Stimulated activated CD4-positive, alpha-beta T cell treated with anti-CD3 and anti-CD28 coated beads, TNF-alpha, amount 100 ng/mL, for 24 hours (primary cell): ENCODE measurements around the gene AFAP1.

ENCODE experiments used
- DNase-seq, 3 experiments: peaks; one replicate each; pipeline ENCODE4 v3.0.0-alpha.2; 2020; ENCODE audit warnings: low read depth in 3 of 3

The AFAP1 gene

DNA sequence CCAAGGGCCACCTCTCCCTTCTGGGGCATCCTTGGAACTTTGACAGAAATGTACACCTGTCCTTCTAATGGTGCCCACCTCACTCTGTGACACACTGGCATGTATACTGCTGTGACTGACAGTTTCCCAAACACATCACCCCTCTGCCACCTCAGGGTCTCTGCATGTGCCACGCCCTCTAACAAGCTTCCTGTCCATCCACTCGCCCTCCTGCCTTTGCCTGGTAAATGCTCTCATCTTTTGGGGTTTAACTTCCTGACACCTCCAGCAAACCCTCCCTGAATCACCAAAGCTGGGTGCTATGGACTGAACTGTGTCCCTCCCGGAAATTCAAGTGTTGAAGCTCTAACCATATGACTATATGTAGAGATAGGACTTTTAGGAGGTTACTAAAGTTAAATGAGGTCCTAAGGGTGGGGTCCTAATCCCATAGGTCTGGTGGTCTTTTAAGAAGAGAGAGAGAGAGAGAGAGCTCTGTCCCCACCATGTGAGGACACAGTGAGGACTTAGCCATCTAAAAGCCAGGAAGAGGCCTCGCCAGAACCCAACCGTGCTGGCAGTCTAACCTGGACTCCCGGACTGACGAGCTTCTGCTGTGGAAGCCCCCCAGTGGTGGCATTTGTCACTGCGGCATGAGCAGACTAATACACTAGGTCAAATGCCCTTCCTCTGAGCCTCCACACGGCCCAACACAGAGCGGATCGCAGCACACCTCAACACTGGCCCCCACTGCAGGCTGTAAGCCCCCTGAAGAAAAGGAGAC lies 95.6 kb downstream of the AFAP1 start:
- peak; percentile 47 to 79 (median 51) for DNase-seq

GRCh38 chr4:7842384-7843279 lies 97.0 kb downstream of the AFAP1 start:
- DNase-seq: no peak

DNA sequence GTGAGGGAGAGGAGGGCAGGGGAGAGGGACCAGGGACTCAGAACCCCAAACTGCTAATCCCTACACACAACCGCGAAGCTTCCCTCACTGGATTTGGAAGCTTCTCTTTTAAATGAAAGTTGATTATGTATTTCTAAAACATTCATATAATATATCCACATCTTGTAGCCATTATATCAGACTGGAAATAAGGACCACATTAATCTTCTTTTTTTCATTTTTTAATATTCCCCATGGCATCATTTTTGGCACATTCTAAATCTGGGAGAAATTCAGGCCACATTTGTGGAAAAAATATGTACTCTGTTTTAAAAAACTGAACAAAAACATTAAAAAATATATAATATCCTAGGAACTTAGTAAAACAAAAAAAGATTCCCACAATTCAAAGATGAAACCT lies 97.8 kb downstream of the AFAP1 start:
- DNase-seq: no peak

GRCh38 chr4:7841071-7841470 lies 98.6 kb downstream of the AFAP1 start:
- no peak for DNase-seq

- no peak for DNase-seq
Measured at GRCh38 chr4:7839856-7840255, 99.8 kb downstream of the AFAP1 start.

DNA sequence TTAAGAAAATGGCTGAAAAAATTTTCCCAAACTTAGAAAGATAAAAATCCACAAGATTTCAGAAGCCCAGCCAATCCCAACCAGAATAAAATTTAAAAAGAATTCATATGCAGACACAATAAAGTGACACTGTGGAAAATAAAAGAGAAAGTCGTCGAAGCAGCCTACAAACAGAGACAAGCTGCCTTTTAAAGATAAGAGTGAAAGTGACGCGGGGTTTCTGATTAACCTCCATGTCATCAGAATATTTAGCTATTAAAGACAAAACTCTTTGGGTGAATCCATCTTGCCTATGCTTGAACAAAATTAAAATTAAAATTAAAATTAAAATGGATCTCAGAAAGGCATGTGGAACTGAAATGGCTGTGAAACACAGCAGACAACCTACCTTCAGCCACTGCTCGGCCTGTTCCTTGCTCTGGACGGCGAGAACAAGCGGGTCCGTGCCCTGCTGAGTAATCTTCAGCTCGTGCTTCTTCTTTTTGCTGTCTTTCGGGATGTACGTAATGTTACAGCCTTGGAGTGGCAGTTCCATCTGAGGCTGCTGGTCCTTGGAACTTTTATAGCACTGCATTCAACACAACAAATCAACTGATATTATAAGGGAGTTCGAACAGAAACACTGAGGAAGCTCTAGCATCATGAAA lies 101.4 kb downstream of the AFAP1 start:
- DNase-seq: no peak

- no peak for DNase-seq
Measured at GRCh38 chr4:7837597-7838135, 102.0 kb downstream of the AFAP1 start.

- DNase-seq: no peak
Measured at GRCh38 chr4:7831858-7832730, 107.6 kb downstream of the AFAP1 start.

GRCh38 chr4:7831330-7831729 lies 108.3 kb downstream of the AFAP1 start:
- peak; percentile 11 to 32 (median 22) for DNase-seq

- DNase-seq: no peak
Measured at GRCh38 chr4:7830747-7831146, 108.9 kb downstream of the AFAP1 start.

DNA sequence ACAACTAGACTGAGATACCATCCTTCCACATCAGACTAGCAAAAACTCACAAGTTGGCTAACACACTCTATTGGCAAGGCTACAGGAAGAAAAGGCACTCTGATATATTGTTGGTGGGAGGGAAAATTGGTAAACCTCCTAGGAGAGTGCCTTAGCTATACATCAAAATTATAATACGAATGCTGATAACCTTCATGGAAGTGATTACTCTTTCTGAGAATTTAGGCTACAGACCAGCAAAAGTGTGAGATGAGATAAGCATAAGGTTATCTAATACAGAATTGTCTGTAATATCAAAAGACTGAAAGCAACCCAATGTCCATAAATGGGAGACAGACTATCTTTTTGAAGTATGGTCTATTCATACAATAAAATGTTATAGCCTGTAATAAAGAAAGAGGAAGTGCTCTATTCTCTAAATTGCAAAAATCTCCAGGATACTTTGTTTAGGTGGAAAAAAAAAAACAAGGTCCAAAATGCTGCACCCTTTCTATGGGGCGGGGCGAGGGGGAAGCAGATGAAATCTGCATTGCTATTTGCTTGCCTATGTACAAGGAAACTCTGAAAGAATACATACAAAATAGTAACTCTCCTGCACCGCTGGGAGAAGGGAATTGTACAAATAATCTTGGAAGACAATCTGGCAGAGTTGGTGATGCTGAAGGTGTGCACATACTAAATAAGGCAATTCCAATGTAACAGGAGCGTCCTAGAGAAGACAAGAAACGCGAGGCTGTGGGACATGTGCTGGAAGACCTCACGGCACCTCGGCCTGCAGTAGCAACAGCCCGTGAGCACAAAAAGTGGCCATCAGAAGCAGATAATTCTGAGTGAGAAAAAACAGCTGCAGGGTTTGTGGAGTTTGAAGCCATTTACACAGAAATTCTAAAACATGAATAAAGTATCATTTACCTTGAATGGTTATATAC lies 109.7 kb downstream of the AFAP1 start:
- no peak for DNase-seq

- no peak for DNase-seq
Measured at GRCh38 chr4:7828793-7829301, 110.8 kb downstream of the AFAP1 start.

DNA sequence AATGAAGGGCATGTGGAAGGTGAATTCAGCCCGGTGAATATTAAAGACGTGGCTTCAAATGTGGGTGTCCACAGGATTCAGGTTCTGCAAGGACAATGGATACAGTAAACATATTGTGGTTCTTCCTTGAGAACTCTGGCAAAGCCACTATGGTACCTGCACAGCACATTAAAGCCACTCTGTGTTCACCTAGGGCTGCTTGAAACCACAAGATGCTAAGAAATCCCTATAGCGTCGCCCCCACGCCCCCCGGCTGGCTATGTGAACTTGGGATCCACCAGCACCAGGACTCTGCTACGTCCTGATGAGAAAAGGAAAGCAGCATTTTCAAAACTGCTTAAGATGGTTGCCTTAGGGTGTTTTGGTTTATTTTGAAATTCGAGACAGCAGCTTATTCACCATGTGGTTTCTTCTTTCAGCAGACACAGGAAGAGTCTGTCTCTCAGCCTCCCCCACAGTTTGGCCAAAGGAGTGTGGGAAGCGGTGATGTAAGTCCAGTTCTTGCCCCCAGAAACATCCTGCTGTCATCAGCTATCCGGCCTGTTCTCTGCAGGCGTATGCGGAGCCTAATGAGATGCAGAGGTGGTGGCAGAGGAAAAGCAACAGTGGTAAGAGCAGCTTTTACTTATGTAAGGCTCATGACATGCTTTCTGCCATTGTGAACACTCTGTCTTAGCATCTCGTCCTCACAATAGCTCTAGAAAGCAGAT lies 111.5 kb downstream of the AFAP1 start:
- peak in 2 of 3 experiments; percentile 25 to 37 for DNase-seq

GRCh38 chr4:7827566-7827965 lies 112.1 kb downstream of the AFAP1 start:
- no peak for DNase-seq

DNA sequence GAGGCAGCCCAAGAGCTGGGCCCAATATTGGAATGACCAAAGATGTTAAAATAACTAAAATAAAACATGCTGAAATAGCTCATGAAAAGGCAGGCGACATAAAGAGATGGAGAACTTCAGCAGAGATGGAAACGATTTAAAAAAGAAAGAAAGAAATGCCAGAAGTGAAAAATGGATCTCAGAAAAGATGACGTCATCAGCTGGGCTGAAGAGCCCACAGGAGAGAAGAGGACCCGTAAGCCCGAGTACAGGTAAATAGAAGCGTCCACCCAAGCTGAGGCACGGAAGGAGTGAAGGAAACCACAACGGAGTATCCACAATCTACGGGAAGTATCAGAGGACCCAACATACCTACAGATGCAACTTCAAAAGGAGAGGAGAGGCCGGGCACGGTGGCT lies 112.8 kb downstream of the AFAP1 start:
- no peak for DNase-seq

GRCh38 chr4:7826176-7826908 lies 113.3 kb downstream of the AFAP1 start:
- DNase-seq: no peak

- no peak for DNase-seq
Measured at GRCh38 chr4:7824218-7824617, 115.4 kb downstream of the AFAP1 start.

DNA sequence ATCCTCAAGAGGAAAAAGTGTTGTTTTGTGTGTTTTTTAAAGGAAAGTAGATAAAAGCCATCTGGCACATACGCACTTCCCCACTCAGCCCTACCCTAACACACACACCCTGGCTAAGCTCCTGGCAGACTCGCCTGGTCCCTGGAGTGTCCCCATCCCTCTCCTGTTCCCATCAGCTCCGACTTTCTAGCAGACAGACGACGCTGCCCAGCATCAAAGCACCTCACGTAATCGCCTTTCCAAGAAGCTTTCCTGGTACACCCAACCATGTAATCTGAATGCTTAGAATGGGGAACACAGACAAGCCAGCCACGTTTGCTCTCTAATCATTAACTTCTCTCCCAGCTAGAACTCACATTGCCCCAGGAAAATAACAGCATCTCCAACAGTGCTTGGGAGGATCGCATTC lies 116.2 kb downstream of the AFAP1 start:
- no peak for DNase-seq
